Medulla oblongata (tissue), 1 donor: ENCODE measurements around the gene TMEM106A.
"Not testable (repeated sequence)": the region's sequence is repeated elsewhere in the genome, so short reads cannot be mapped to it uniquely, and the experiment has no call there.

Experiments
- DNase-seq: peaks from one replicate; pipeline ENCODE4 v3.0.0-alpha.2; 2015; ENCODE audit errors: extremely low spot score

Gene TMEM106A

GRCh38 chr17:43211480-43212402 is at the start of gene TMEM106A:
Gene TMEM106A, plus strand, starts transcription at chr17:43211875. Its CDS starts 1,167 bp downstream, at chr17:43213042.
- DNase-seq: peak; percentile 68

- DNase-seq: not testable (repeated sequence)
These were observed 45.7 kb upstream of the TMEM106A start for GRCh38 chr17:43165971-43166370.

- peak; percentile 4 for DNase-seq
These were observed 42.0 kb upstream of the TMEM106A start for GRCh38 chr17:43169561-43170139.

GRCh38 chr17:43170140-43170765 is 41.4 kb upstream of the TMEM106A start:
- peak; percentile 98 for DNase-seq

GRCh38 chr17:43170766-43171585 is 40.7 kb upstream of the TMEM106A start, which contains the start of gene NBR1:
Gene NBR1, plus strand, starts transcription at chr17:43171214. Its CDS starts 4,586 bp downstream, at chr17:43175800.
- DNase-seq: peak; percentile 100

GRCh38 chr17:43171586-43172487 is 39.8 kb upstream of the TMEM106A start:
- DNase-seq: peak; percentile 80

GRCh38 chr17:43175213-43176118 is 36.2 kb upstream of the TMEM106A start:
- no peak for DNase-seq

GRCh38 chr17:43176119-43176570 is 35.5 kb upstream of the TMEM106A start:
- DNase-seq: no peak

- DNase-seq: no peak
These were observed 27.8 kb upstream of the TMEM106A start for GRCh38 chr17:43183921-43184320.

GRCh38 chr17:43186656-43187055 is 25.0 kb upstream of the TMEM106A start:
- not testable (repeated sequence) for DNase-seq

GRCh38 chr17:43193251-43193650 is 18.4 kb upstream of the TMEM106A start:
- no peak for DNase-seq

GRCh38 chr17:43199633-43200032 is 12.0 kb upstream of the TMEM106A start:
- DNase-seq: no peak

- no peak for DNase-seq
These were observed 11.5 kb upstream of the TMEM106A start for GRCh38 chr17:43200127-43200526.

GRCh38 chr17:43203013-43203412 is 8.7 kb upstream of the TMEM106A start:
- not testable (repeated sequence) for DNase-seq

GRCh38 chr17:43210576-43210975 is 1.1 kb upstream of the TMEM106A start:
- DNase-seq: no peak

- no peak for DNase-seq
These were observed 574 bp upstream of the TMEM106A start for GRCh38 chr17:43211123-43211479.

GRCh38 chr17:43212641-43213490 is 1.2 kb downstream of the TMEM106A start:
- peak; percentile 66 for DNase-seq

- no peak for DNase-seq
These were observed 1.9 kb downstream of the TMEM106A start for GRCh38 chr17:43213545-43213944.
